HG03280 (cell line): ENCODE measurements around the gene LRRC58.
"Not testable (repeated sequence)": the region's sequence is repeated elsewhere in the genome, so short reads cannot be mapped to it uniquely, and the experiment has no call there.

ENCODE experiments used
- ATAC-seq: cut with Tn5 transposase; IDR thresholded peaks from one replicate; pipeline ENCODE4 v1.9.1; 2021; ENCODE audit warnings: mild to moderate bottlenecking, moderate library complexity; ENCODE audit not compliant: unreplicated experiment

The LRRC58 gene

GRCh38 chr3:120341658-120342346, 7.4 kb downstream of the LRRC58 start:
- ATAC-seq = no peak

GRCh38 chr3:120339362-120339761, 9.8 kb downstream of the LRRC58 start:
- ATAC-seq = no peak

GRCh38 chr3:120338517-120338916, 10.6 kb downstream of the LRRC58 start:
- ATAC-seq = no peak

GRCh38 chr3:120332646-120333045, 16.5 kb downstream of the LRRC58 start:
- no peak for ATAC-seq

GRCh38 chr3:120331076-120331475, 18.1 kb downstream of the LRRC58 start:
- ATAC-seq = no peak

GRCh38 chr3:120326784-120327183, 22.4 kb downstream of the LRRC58 start:
- ATAC-seq = no peak

GRCh38 chr3:120324190-120324589, 25.0 kb downstream of the LRRC58 start:
- no peak for ATAC-seq

GRCh38 chr3:120323761-120324160, 25.4 kb downstream of the LRRC58 start:
- not testable (repeated sequence) for ATAC-seq

GRCh38 chr3:120311863-120312794, 37.0 kb downstream of the LRRC58 start:
- ATAC-seq = no peak

- ATAC-seq = no peak
These were observed 42.4 kb downstream of the LRRC58 start for GRCh38 chr3:120306519-120307455.

- ATAC-seq = no peak
These were observed 44.5 kb downstream of the LRRC58 start for GRCh38 chr3:120304616-120305015.

GRCh38 chr3:120302361-120302760, 46.8 kb downstream of the LRRC58 start:
- ATAC-seq = no peak

- ATAC-seq = no peak
These were observed 48.2 kb downstream of the LRRC58 start for GRCh38 chr3:120300971-120301370.

GRCh38 chr3:120299403-120299802, 49.8 kb downstream of the LRRC58 start:
- ATAC-seq = no peak

GRCh38 chr3:120298996-120299395, 50.2 kb downstream of the LRRC58 start:
- no peak for ATAC-seq

GRCh38 chr3:120291552-120291951, 57.6 kb downstream of the LRRC58 start:
- not testable (repeated sequence) for ATAC-seq

- ATAC-seq = no peak
These were observed 59.5 kb downstream of the LRRC58 start for GRCh38 chr3:120289636-120290035.

- ATAC-seq = no peak
These were observed 62.7 kb downstream of the LRRC58 start for GRCh38 chr3:120286465-120286864.

- no peak for ATAC-seq
These were observed 63.7 kb downstream of the LRRC58 start for GRCh38 chr3:120285508-120285841.

GRCh38 chr3:120284747-120285507, 64.2 kb downstream of the LRRC58 start, which contains the start of gene GPR156:
Gene GPR156 (minus strand): TSS chr3:120285222. CDS start chr3:120244098, 41,124 bp downstream.
- ATAC-seq = no peak
